Neuronal stem cell (in vitro differentiated cells): ENCODE results near the gene CD226.
"Not testable (repeated sequence)": the region's sequence is repeated elsewhere in the genome, so short reads cannot be mapped to it uniquely, and the experiment has no call there.

Experiments
- DNase-seq: peaks from one replicate; pipeline ENCODE4 v3.0.0-alpha.2; 2013; ENCODE audit warnings: low spot score
- H2AFZ ChIP-seq: one replicate; pipeline ENCODE4 v1.6.1; 2013; ENCODE audit warnings: mild to moderate bottlenecking, low read length, inconsistent platforms
- H2AK5ac ChIP-seq: 2 replicates; pipeline ENCODE4 v1.6.1; 2013; ENCODE audit warnings: low read depth, mild to moderate bottlenecking, inconsistent platforms, low read length, moderate library complexity, mixed read lengths
- H2BK120ac ChIP-seq: 2 replicates; pipeline ENCODE4 v1.6.1; 2013; ENCODE audit warnings: low read depth, mild to moderate bottlenecking, inconsistent platforms, low read length, moderate library complexity, mixed read lengths
- H2BK12ac ChIP-seq: one replicate; pipeline ENCODE4 v1.6.1; 2013; ENCODE audit warnings: low read length, inconsistent platforms
- H2BK15ac ChIP-seq: 2 replicates; pipeline ENCODE4 v1.6.1; 2013; ENCODE audit warnings: mild to moderate bottlenecking, low read length, inconsistent platforms, mixed read lengths
- H2BK5ac ChIP-seq: one replicate; pipeline ENCODE4 v1.6.1; 2013; ENCODE audit warnings: inconsistent platforms, mild to moderate bottlenecking, low read length, moderate library complexity
- H3K14ac ChIP-seq: one replicate; pipeline ENCODE4 v1.6.1; 2013; ENCODE audit warnings: low read length, inconsistent platforms
- H3K18ac ChIP-seq: 2 replicates; pipeline ENCODE4 v1.6.1; 2013; ENCODE audit warnings: low read length, inconsistent platforms
- H3K23ac ChIP-seq: 2 replicates; pipeline ENCODE4 v1.6.1; 2013; ENCODE audit warnings: low read depth, mild to moderate bottlenecking, mixed read lengths, low read length, inconsistent platforms; ENCODE audit not compliant: poor library complexity
- H3K27ac ChIP-seq: replicated peaks from 3 replicates; pipeline ENCODE4 v1.5.1; 2013; ENCODE audit warnings: low read length, inconsistent platforms
- H3K27me3 ChIP-seq, 3 experiments: 2 replicates each; pipeline ENCODE4 v1.6.1; 2013; ENCODE audit warnings: low read length in 3 of 3, mild to moderate bottlenecking in 2 of 3, inconsistent platforms in 1 of 3, low read depth in 1 of 3, mixed read lengths in 1 of 3, moderate library complexity in 1 of 3; ENCODE audit not compliant: control insufficient read depth in 3 of 3, insufficient read depth in 3 of 3
- H3K36me3 ChIP-seq, 2 donors: replicated peaks in 1 of 2; 2 replicates each; pipeline ENCODE4 v1.6.1; 2013; ENCODE audit warnings: low read length in 2 of 2; ENCODE audit not compliant: control insufficient read depth in 2 of 2, insufficient read depth in 2 of 2
- H3K4ac ChIP-seq: 2 replicates; pipeline ENCODE4 v1.6.1; 2013; ENCODE audit warnings: inconsistent platforms, mild to moderate bottlenecking, low read length, moderate library complexity
- H3K4me1 ChIP-seq, 2 donors: 1 replicate in 1 of 2; 2 replicates in 1 of 2; pipeline ENCODE4 v1.6.1; 2013; ENCODE audit warnings: low read length in 2 of 2, low read depth in 1 of 2; ENCODE audit not compliant: control insufficient read depth in 2 of 2, insufficient read depth in 1 of 2
- H3K4me2 ChIP-seq: one replicate; pipeline ENCODE4 v1.6.1; 2013; ENCODE audit warnings: mild to moderate bottlenecking, low read length, inconsistent platforms; ENCODE audit not compliant: insufficient read depth, poor library complexity, severe bottlenecking
- H3K4me3 ChIP-seq, 2 donors: 2 replicates each; pipeline ENCODE4 v1.5.1; 2013; ENCODE audit warnings: low read length in 2 of 2, mild to moderate bottlenecking in 2 of 2, inconsistent platforms in 1 of 2, moderate library complexity in 1 of 2
- H3K79me1 ChIP-seq: one replicate; pipeline ENCODE4 v1.6.1; 2013; ENCODE audit warnings: low read depth, mild to moderate bottlenecking, inconsistent platforms, low read length, moderate library complexity
- H3K9ac ChIP-seq: one replicate; pipeline ENCODE4 v1.6.1; 2013; ENCODE audit warnings: mild to moderate bottlenecking, low read depth, low read length, inconsistent platforms; ENCODE audit not compliant: poor library complexity
- H3K9me3 ChIP-seq, 2 donors: replicated peaks in 1 of 2; 2 replicates each; pipeline versions ENCODE3 to v1.6.1; 2013; ENCODE audit warnings: low read length in 2 of 2, mild to moderate bottlenecking in 2 of 2, inconsistent platforms in 1 of 2, low read depth in 1 of 2, mixed read lengths in 1 of 2, moderate library complexity in 1 of 2; ENCODE audit not compliant: control insufficient read depth in 2 of 2, insufficient read depth in 1 of 2
- H4K8ac ChIP-seq: one replicate; pipeline ENCODE4 v1.6.1; 2013; ENCODE audit warnings: low read depth, mild to moderate bottlenecking, inconsistent platforms, low read length, moderate library complexity
- H4K91ac ChIP-seq: one replicate; pipeline ENCODE4 v1.6.1; 2013; ENCODE audit warnings: low read length, low read depth, mild to moderate bottlenecking, inconsistent platforms; ENCODE audit not compliant: poor library complexity
- WGBS, 2 donors: extraction: QIAGEN DNeasy Blood & Tissue Kit; methylation state at CpG; one replicate each; pipeline ENCODE4 v1.1.7; 2013; ENCODE audit warnings: missing lambda C conversion rate in 2 of 2, mixed read lengths in 1 of 2; ENCODE audit not compliant: insufficient read length in 2 of 2, insufficient replicate concordance in 1 of 2; ENCODE audit errors: extremely low coverage in 2 of 2; 5-methylcytosine and 5-hydroxymethylcytosine counted together

CD226 gene

GRCh38 chr18:69941183-69941582 is 6.5 kb downstream of the CD226 start:
- Histone ChIP-seq H2BK120ac (no peak overlapping the region), H2BK12ac (no peak overlapping the region), H3K27ac (no peak overlapping the region), H2AK5ac (no peak overlapping the region), H3K79me1 (no peaks in the 10 kb centered on the region), H3K4me2 (no peak overlapping the region), H3K9ac (no peak overlapping the region), H3K14ac (no peak overlapping the region), H3K4me1 (no peaks in the 10 kb centered on the region), H3K36me3 (no peaks in the 10 kb centered on the region), H2AFZ (no peak overlapping the region), H3K4ac (no peak overlapping the region), H3K4me3 (no peak overlapping the region), H4K8ac (no peak overlapping the region), H3K27me3 (no peaks in the 10 kb centered on the region), H4K91ac (no peak overlapping the region), H2BK5ac (no peak overlapping the region), H3K9me3 (no peaks in the 10 kb centered on the region), H3K18ac (peak overlapping the region; percentile 19), H3K23ac (no peak overlapping the region), H2BK15ac (no peak overlapping the region)
- DNase-seq = no peak
- WGBS, 2 donors = no CpG with 5 or more reads among the region's 1 CpG

DNA sequence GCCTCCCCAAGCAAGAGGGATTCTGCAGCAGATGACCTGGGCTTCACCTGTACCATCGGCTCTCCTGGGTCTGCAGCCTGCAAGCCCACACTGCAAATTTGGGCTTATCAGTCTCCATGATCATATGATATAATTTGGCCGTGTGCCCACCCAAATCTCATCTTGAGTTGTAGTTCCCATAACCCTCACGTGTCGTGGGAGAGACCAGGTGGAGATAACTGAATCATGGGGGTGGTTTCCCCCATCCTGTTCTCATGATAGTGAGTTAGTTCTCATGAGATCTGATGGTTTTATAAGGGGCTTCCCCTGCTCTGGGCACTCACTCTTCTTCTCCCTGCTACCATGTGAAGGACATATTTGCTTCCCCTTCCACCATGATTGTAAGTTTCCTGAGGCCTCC is 7.9 kb downstream of the CD226 start:
- H3K4me2 ChIP-seq, H3K4ac ChIP-seq, H3K27me3 ChIP-seq, H4K91ac ChIP-seq, H2AFZ ChIP-seq, H3K36me3 ChIP-seq, H3K27ac ChIP-seq, H2AK5ac ChIP-seq, H3K79me1 ChIP-seq, H3K18ac ChIP-seq, H2BK15ac ChIP-seq, H3K4me1 ChIP-seq, H3K9me3 ChIP-seq, H3K23ac ChIP-seq, H2BK5ac ChIP-seq, H3K9ac ChIP-seq, H3K14ac ChIP-seq, H2BK120ac ChIP-seq, DNase-seq, H3K4me3 ChIP-seq, H2BK12ac ChIP-seq, H4K8ac ChIP-seq: not testable (repeated sequence)
- WGBS, 2 donors = no CpG with 5 or more reads among the region's 4 CpGs

GRCh38 chr18:69936191-69936558 is 11.5 kb downstream of the CD226 start:
- H3K4ac ChIP-seq = no peak overlapping the region
- H3K18ac ChIP-seq = no peak overlapping the region
- H2BK120ac ChIP-seq = no peak overlapping the region
- no peak overlapping the region for H3K23ac ChIP-seq
- no peaks in the 10 kb centered on the region for H3K79me1 ChIP-seq
- H3K27me3 ChIP-seq = no peaks in the 10 kb centered on the region
- H2AFZ ChIP-seq = no peak overlapping the region
- H2BK15ac ChIP-seq = no peak overlapping the region
- no peak overlapping the region for H2BK12ac ChIP-seq
- no peak overlapping the region for H3K4me2 ChIP-seq
- WGBS, 2 donors = no CpG with 5 or more reads among the region's 4 CpGs
- H4K8ac ChIP-seq = no peak overlapping the region
- no peaks in the 10 kb centered on the region for H3K9me3 ChIP-seq
- no peak overlapping the region for H3K14ac ChIP-seq
- H4K91ac ChIP-seq = no peak overlapping the region
- no peak overlapping the region for H3K9ac ChIP-seq
- H3K36me3 ChIP-seq = no peaks in the 10 kb centered on the region
- no peak for DNase-seq
- no peak overlapping the region for H3K4me3 ChIP-seq
- H2BK5ac ChIP-seq = no peak overlapping the region
- no peak overlapping the region for H2AK5ac ChIP-seq
- H3K4me1 ChIP-seq = peaks cover 1 to 5% of the 10 kb centered on the region in 2 donors
- H3K27ac ChIP-seq = no peak overlapping the region

DNA sequence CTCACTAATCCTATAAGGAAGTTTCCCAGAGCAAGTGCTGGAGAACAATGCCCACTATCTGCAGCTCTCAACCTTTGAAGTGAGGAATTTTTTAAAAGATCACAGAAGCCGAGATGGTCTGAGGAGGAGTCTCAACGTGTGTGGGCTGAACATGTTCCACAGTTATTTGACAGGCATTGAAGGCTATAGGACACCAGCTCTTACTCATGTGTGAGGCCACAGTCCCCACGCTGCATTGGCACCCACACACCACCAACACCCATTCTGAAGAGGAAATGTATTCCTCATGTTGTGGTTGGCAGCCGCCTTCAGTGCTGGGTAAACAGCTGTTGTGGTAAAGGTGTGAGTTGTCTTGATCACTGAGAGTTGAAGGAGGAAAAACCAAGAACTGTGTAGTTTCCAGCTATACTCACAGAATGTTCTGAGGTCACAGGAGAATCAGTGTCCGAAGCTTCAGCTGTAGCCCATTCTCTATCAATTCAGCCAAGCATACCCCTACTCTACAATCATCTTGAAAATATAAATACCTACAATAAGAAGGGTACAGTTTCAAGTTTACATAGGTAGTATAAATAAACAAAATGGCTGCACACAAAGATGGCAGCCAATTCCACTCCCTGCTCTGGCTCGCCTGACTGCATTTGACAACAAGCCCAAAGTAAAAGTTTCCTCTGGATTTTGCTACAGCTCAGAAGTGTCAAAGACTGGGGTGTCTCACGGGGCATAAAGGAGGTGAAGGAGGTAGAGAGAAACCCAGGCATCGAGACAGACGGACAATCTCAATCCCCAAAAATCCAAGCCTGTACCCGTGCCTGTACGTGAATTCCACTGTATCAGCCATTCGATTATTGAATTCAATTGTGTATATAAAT is 12.1 kb downstream of the CD226 start:
- H2AK5ac ChIP-seq = no peak overlapping the region
- no CpG with 5 or more reads among the region's 12 CpGs for WGBS, 2 donors
- H4K8ac ChIP-seq = no peak overlapping the region
- H3K27me3 ChIP-seq = no peaks in the 10 kb centered on the region
- H3K27ac ChIP-seq = no peak overlapping the region
- peaks cover 1 to 5% of the 10 kb centered on the region in 2 donors for H3K4me1 ChIP-seq
- H2AFZ ChIP-seq = peak overlapping the region; percentile 27
- H2BK120ac ChIP-seq = no peak overlapping the region
- no peak overlapping the region for H3K23ac ChIP-seq
- no peaks in the 10 kb centered on the region for H3K36me3 ChIP-seq
- H3K9me3 ChIP-seq = no peaks in the 10 kb centered on the region
- no peak overlapping the region for H4K91ac ChIP-seq
- no peak overlapping the region for H3K9ac ChIP-seq
- H2BK5ac ChIP-seq = no peak overlapping the region
- no peak overlapping the region for H3K18ac ChIP-seq
- H2BK15ac ChIP-seq = no peak overlapping the region
- H2BK12ac ChIP-seq = no peak overlapping the region
- H3K4me2 ChIP-seq = no peak overlapping the region
- peak; percentile 4 for DNase-seq
- no peak overlapping the region for H3K4ac ChIP-seq
- no peak overlapping the region for H3K14ac ChIP-seq
- no peak overlapping the region for H3K4me3 ChIP-seq
- H3K79me1 ChIP-seq = no peaks in the 10 kb centered on the region
